WERI-Rb-1 (cell line): ENCODE results near the gene PDE3B.
"Not testable (repeated sequence)": the region's sequence is repeated elsewhere in the genome, so short reads cannot be mapped to it uniquely, and the experiment has no call there.

Experiments used
- DNase-seq: peaks from one replicate; pipeline ENCODE4 v3.0.0-alpha.2; 2020
- H3K27ac ChIP-seq: fragments of 250-450 bp; sonication (Bioruptor Pico); 2 replicates; pipeline ENCODE4 v1.5.1; 2020; ENCODE audit warnings: mild to moderate bottlenecking, moderate library complexity
- H3K27me3 ChIP-seq: fragments of 250-450 bp; sonication (Bioruptor Pico); 2 replicates; pipeline ENCODE4 v1.5.1; 2021; ENCODE audit warnings: mild to moderate bottlenecking, low read depth, moderate library complexity; ENCODE audit not compliant: insufficient read depth, severe bottlenecking
- H3K36me3 ChIP-seq: fragments of 250-450 bp; sonication (Bioruptor Pico); 2 replicates; pipeline ENCODE4 v1.5.1; 2020; ENCODE audit warnings: mild to moderate bottlenecking, moderate library complexity
- H3K4me3 ChIP-seq: 2 replicates; pipeline ENCODE4 v1.5.1; 2011; ENCODE audit warnings: low read depth, mild to moderate bottlenecking, control low read depth, low read length
- H3K9me3 ChIP-seq: fragments of 250-450 bp; sonication (Bioruptor Pico); 2 replicates; pipeline ENCODE4 v1.5.1; 2021; ENCODE audit warnings: mild to moderate bottlenecking, moderate library complexity; ENCODE audit not compliant: severe bottlenecking
- TF ChIP-seq, protein P1 (sequence below): IDR thresholded peaks from 2 replicates; pipeline ENCODE4 v1.5.1; 2011; ENCODE audit warnings: low read depth, mild to moderate bottlenecking, control low read depth, inconsistent platforms, low read length

PDE3B gene

DNA sequence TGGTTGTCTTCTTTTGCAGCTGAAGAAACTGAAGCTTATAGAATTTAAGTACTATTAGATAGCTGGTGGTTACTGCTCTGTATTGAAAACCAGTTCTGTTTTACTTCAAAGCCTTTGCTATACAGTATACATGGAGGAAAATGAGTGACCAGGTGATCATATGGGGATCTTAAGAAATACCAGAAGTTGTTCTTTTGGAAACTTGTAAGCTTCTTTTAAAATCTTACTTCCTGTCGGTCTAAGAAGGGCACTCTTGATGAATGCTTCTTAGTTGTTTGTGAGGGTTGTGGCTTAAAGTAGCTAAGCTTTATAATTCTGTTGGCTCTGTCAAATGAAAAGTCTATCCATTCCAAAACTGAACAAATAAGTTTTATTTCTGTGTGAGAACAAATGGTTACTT, 55.2 kb downstream of the PDE3B start:
- Histone ChIP-seq H3K9me3 (peaks cover 4% of the 10 kb centered on the region), H3K27me3 (no peaks in the 10 kb centered on the region), H3K27ac (no peak overlapping the region), H3K36me3 (no peaks in the 10 kb centered on the region), H3K4me3 (no peak overlapping the region)
- DNase-seq: no peak
- TF ChIP-seq, protein P1, sequence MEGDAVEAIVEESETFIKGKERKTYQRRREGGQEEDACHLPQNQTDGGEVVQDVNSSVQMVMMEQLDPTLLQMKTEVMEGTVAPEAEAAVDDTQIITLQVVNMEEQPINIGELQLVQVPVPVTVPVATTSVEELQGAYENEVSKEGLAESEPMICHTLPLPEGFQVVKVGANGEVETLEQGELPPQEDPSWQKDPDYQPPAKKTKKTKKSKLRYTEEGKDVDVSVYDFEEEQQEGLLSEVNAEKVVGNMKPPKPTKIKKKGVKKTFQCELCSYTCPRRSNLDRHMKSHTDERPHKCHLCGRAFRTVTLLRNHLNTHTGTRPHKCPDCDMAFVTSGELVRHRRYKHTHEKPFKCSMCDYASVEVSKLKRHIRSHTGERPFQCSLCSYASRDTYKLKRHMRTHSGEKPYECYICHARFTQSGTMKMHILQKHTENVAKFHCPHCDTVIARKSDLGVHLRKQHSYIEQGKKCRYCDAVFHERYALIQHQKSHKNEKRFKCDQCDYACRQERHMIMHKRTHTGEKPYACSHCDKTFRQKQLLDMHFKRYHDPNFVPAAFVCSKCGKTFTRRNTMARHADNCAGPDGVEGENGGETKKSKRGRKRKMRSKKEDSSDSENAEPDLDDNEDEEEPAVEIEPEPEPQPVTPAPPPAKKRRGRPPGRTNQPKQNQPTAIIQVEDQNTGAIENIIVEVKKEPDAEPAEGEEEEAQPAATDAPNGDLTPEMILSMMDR: no peak

DNA sequence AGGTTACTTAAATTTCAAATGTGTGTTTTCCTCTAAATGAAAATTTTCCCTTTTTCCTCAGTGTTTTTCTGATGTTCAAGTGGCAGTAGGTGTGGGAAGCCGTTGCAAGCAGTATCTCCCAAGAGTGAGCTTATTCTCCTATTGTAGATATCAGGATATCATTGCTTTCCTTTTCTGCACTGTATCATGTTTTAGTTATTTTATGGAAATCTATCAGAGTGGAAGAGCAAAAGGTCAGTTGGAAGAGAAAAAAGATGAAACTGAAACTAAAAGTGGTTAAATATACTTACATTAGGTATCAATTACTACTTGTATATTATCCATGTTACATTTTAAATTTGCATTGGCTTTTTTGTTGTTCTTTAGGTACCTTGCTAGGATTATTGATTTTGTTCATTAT, 57.0 kb downstream of the PDE3B start:
- no peak overlapping the region for H3K27ac ChIP-seq
- peaks cover 4% of the 10 kb centered on the region for H3K9me3 ChIP-seq
- no peak overlapping the region for H3K4me3 ChIP-seq
- no peaks in the 10 kb centered on the region for H3K36me3 ChIP-seq
- TF ChIP-seq, protein P1: no peak
- no peak for DNase-seq
- H3K27me3 ChIP-seq: no peaks in the 10 kb centered on the region

DNA sequence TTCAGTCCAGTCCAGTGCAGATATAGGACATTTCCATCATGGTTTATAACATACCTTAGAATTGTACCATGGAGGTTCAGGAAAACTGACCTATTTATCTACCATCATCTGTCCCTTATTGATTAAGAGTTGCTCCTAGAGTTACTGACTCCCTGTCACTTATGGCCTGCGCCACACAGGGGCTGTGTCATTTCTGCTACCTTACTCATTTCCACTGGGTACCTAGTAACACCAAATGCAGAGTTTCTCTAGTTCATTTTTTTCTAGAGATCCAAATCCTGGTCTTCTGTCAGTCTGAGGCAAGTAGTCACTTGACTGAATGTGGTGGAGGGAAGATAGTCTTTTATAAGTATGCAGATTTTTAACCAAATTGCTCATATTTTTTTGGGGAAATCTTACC, 59.2 kb downstream of the PDE3B start:
- H3K9me3 ChIP-seq: peaks cover 4% of the 10 kb centered on the region
- no peak overlapping the region for H3K27ac ChIP-seq
- H3K4me3 ChIP-seq: no peak overlapping the region
- TF ChIP-seq, protein P1: no peak
- no peaks in the 10 kb centered on the region for H3K27me3 ChIP-seq
- H3K36me3 ChIP-seq: no peaks in the 10 kb centered on the region
- no peak for DNase-seq

DNA sequence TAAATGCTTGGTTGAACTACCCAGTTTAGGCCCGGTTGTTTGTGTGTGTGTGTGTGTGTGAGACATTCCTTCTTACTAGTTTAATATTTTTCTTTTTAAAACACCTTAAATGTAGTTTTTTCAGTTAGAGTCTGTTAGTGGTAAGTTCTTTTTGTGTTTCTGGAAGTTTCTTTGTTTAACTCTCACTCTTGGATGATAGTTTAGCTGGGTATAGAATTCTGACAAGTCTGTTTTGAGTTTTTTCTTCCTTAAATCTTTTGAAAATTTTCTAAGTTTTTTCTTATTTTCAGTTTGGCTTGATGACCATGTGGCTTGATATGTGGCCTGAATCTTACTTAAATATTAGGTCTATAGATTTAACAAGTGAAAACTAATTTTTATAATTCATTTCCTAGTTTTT, 60.1 kb downstream of the PDE3B start:
- TF ChIP-seq, protein P1: no peak
- Histone ChIP-seq H3K9me3 (peaks cover 4% of the 10 kb centered on the region), H3K27ac (no peak overlapping the region), H3K36me3 (no peaks in the 10 kb centered on the region), H3K27me3 (no peaks in the 10 kb centered on the region), H3K4me3 (no peak overlapping the region)
- DNase-seq: no peak

DNA sequence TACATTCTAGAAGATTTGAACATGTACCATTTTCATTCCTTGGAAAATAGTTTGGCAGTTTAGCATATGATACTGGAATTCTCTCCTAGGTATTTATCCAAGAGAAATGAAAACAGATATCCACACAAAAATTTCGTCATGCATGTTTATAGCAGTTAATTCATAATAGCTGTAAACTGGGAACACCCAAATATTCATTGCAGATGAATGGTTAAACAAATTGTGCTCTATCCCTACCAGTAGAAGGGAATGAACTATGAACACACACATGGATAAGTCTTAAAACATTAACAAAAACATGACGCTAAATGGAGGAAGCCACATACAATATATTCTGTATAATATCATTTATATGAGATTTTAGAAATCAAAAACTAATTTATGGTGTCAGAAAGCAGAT, 61.5 kb downstream of the PDE3B start:
- Histone ChIP-seq H3K4me3 (no peak overlapping the region), H3K27me3 (no peaks in the 10 kb centered on the region), H3K9me3 (peaks cover 4% of the 10 kb centered on the region), H3K36me3 (no peaks in the 10 kb centered on the region), H3K27ac (no peak overlapping the region)
- TF ChIP-seq, protein P1: no peak
- no peak for DNase-seq

DNA sequence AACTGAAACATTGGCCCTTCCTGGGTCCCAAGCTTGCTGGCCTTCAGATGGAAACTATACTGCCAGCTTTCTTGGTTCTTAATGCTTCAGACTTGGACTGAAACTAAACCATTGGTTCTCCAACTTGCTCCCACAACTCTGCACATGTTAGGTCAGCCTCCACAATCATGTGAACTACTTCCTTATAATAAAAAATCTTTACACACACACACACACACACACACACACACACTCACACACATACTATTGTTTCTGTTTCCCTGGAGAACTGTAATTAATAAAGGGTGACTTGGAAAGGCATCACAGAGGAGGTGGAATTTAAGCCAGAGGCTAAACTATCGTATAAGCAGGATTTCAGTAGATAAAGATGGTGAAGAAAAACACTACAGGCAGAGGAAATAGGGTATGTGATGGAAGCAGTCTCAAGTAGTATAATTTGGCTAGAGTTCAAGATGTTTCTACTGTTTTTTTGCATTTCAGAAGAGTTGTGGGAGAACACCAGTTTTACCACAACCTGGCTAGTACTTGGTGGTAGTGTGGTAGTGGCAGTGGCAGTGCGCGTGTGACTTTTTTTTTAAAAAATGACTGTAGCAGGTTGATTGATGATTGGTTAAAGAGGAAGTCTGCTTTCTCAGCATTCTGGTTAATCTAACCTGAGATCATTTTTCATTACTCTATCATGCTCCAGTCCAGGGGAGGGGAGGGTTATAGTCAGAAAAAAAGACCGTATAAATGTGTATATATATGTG, 70.1 kb downstream of the PDE3B start:
- Histone ChIP-seq H3K4me3 (no peak overlapping the region), H3K27me3 (no peaks in the 10 kb centered on the region), H3K36me3 (no peaks in the 10 kb centered on the region), H3K9me3 (no peaks in the 10 kb centered on the region), H3K27ac (no peak overlapping the region)
- TF ChIP-seq, protein P1: no peak
- no peak for DNase-seq

DNA sequence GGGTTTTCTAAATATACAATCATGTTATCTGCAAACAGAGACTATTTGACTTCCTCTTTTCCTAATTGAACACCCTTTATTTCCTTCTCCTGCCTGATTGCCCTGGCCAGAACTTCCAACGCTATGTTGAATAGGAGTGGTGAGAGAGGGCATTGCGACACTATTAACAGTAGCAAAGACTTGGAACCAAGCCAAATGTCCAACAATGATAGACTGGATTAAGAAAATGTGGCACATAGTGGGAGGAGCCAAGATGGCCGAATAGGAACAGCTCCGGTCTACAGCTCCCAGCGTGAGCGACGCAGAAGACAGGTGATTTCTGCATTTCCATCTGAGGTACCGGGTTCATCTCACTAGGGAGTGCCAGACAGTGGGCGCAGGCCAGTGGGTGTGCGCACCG, 72.1 kb downstream of the PDE3B start:
- not testable (repeated sequence) for H3K4me3 ChIP-seq, DNase-seq, H3K27me3 ChIP-seq, H3K27ac ChIP-seq, H3K36me3 ChIP-seq, H3K9me3 ChIP-seq
